Spleen (tissue), 7 donors: Measurements from ENCODE around the gene RPEL1.

Source experiments
- CTCF ChIP-seq, 11 experiments: fragments of 200-600 bp in 7 of 11; fragments of 450-650 bp in 4 of 11; sonication (generic) in 4 of 11; IDR thresholded peaks in 8 of 11; conservative IDR thresholded peaks in 3 of 11; 1 replicate in 7 of 11; 2 replicates in 4 of 11; pipeline versions ENCODE4 v1.4.0 to v1.8.0; 2016 to 2021; ENCODE audit warnings: antibody characterized with exemption in 11 of 11, inconsistent platforms in 4 of 11, mild to moderate bottlenecking in 1 of 11
- POLR2A ChIP-seq, 3 donors: fragments of 450-650 bp; IDR thresholded peaks; one replicate each; pipeline ENCODE4 v1.5.1; 2017; ENCODE audit warnings: antibody characterized with exemption in 3 of 3, mild to moderate bottlenecking in 1 of 3
- donor health status: DM: no; HTN: no; CAD: no; lungs with moderate emphysema.
- donor health status: DM: no; HTN: no; CAD: no.
- donor health status: DM: no; HTN: no; CAD: no.

GRCh38 chr10:103231047-103231551 lies 14.6 kb upstream of the RPEL1 start:
- TF ChIP-seq CTCF (IDR thresholded peaks at IDR 0.05 in 8 of 11, conservative IDR thresholded peaks at IDR 0.05 in 3 of 11) (no peak), POLR2A (IDR thresholded peaks at IDR 0.05) (no peak)
